Measurements from ENCODE around the gene MRPL10.

The MRPL10 gene

DNA sequence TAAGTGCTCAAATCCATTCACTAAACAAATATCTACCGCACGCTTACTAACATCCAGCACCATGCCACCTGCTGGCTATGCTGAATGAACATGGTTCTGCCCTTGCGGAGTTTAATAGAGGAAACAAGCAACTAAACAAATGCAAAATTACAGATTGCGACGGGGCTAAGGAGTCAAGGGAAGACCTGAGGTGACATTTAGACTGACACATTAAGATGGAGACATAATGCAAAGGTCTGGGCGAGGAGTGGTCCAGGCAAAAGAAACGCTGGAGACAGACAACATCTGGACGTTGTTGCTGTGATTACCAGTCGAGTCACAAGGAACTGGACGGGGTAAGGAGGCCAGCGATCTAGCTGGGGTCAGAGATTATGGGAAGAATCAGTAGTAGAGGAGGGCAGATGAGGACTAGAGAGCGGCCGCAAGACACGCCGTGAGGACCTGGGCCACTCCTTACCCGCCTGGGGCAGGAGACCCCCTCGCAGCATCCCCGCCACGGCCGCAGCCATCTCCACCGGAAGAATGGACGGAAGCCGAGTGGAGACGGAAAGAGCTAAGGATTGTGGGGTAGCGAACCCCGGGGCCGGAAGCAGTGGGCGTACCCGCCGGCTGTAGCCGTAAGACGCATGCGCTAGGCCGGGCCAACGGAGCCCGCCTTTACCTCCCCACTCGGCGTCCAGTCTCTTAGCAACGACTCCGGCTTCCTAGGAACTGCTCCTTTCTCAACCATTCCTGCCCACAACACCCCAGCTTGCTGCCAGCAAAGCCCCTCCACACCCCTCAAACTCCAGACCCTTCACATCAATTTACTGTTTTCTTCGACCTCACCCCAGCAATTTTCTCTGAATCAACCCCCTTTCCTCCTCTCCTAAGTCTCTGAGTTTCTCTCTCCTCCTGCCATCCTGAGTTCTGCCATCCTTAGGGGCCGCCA, at the start of gene MRPL10, which contains the start of gene LRRC46:
MRPL10 (minus strand) TSS at position 539 of the 931 bp plus-strand sequence; CDS start at position 509, 30 bp downstream.
LRRC46 (plus strand) TSS at position 668 of the 931 bp plus-strand sequence. CDS start 320 bp downstream, outside the sequence.
- H3K9me3 ChIP-seq, result no peaks in the 10 kb centered on the region
- H3K4me3 ChIP-seq, result peak within 1 kb of the TSS; percentile 74
- in situ Hi-C loops (cut with MboI; ENCODE audit: low sequenced_read_pairs), result no loop called here
- DNase-seq (ENCODE audit: low spot score in 2 of 2), result peak; percentile 93 to 94
- no peaks in the 10 kb centered on the region for H3K27me3 ChIP-seq (ENCODE audit: low read depth)
- peaks cover 21% of the 10 kb centered on the region for H3K36me3 ChIP-seq (replicated peaks)
- no peaks in the 10 kb centered on the region; the same call in 1 of the 2 replicates for H3K4me1 ChIP-seq

DNA sequence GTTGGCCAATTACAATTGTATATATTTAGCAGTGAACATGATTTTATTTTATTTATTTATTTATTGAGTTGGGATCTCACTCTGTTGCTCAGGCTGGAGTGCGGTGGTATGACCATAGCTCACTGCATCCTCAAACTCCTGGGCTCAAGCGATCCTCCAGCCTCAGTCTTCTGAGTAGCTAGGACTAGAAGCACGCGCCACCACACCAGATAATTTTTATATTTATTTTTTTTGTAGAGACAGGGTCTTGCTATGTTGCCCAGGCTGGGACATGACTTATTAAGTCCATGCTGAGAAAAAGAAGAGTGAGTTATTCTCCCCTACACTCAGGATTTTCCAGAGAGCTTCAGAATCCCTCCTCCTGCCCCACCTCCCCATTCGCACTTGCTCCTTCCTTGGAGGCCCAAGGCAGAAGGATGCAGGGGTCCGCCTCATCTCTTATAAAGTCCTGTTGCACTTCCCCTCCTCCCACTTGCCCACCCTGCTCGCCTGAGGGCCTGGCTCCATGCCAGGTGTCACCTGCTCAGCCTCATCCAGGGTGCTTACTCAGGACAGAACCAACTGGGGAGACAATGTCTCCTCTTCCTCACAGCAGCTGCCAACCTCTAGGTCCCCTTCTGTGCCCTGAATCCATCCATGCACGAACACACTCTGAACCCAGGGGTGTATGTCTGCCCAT, 48.6 kb upstream of the MRPL10 start:
- Histone ChIP-seq H3K9me3 (no peaks in the 10 kb centered on the region), H3K4me3 (no peak overlapping the region), H3K36me3 (replicated peaks) (no peaks in the 10 kb centered on the region), H3K27me3 (ENCODE audit: low read depth) (peaks cover 54% of the 10 kb centered on the region), H3K4me1 (no peaks in the 10 kb centered on the region)
- in situ Hi-C loops (cut with MboI; ENCODE audit: low sequenced_read_pairs), result no loop called here
- no peak for DNase-seq (ENCODE audit: low spot score in 2 of 2)

DNA sequence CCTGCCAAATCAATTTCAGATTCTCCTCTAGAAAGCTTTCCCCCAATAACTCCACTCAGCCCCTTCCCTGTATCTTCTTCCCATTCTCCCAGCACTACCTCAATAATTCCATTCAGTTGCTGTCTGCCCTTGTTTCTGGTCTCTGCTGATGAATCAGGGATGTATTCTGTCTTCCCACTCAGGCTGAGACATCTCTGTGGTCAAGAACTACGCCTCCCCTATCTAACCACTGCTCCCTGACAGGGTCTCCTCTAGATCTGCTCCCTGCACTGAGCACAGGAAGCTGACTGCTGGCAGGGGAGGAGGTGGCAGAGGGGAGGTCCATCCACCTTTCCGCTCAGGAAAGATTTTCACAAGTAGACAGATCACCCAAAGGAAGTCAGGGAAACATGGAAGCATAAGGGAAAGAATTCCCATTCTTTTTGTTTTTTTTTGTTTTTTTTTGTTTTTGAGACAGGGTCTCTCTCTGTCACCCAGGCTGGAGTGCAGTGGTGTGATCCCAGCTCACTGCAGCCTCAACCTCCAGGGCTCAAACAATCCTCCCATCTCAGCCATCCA, 47.8 kb upstream of the MRPL10 start:
- DNase-seq (ENCODE audit: low spot score in 2 of 2), result no peak
- Histone ChIP-seq H3K4me3 (no peak overlapping the region), H3K36me3 (replicated peaks) (no peaks in the 10 kb centered on the region), H3K4me1 (no peaks in the 10 kb centered on the region), H3K27me3 (ENCODE audit: low read depth) (peaks cover 62% of the 10 kb centered on the region), H3K9me3 (no peaks in the 10 kb centered on the region)
- in situ Hi-C loops (cut with MboI; ENCODE audit: low sequenced_read_pairs), result no loop called here

DNA sequence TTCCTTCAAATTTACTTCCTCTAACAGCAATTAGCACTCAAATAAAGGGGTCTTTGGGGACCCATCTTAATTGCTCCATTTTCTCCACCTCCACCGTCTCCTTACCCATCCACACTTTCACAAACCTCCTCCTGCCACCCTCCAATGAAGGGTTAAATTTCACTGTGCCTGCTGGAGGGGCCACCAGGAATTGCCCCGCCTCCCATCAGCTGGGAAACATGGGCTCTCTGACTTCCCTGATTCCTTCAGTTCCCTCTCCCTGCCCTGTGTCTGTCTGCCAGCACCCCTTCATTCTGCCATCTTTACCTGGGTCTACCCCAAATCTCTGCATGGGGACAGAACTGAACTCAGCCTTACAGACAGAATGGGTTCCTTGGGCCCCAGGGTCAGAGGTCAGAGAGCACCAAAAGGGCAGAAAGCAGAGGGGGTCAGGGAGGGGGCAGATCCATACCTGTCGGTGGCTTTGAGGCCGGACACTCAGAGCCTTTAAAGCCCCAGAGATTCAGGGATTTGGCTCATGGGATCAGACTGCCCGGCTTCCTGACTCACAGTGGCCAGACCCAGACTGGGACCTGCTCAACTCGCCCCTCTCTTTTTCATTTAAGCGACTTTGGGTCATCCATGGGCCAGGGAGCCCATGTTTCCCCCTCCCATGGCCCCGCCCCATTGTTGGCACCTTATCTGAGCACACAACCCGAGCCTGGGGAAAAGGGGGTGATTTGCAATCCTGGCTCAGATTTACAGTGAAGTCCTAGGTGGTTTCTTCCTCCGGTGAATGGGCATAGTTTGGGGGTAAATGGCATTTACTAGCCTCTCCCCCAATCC, 47.1 kb upstream of the MRPL10 start:
- H3K4me1 ChIP-seq, result no peaks in the 10 kb centered on the region
- H3K27me3 ChIP-seq (ENCODE audit: low read depth), result peaks cover 66% of the 10 kb centered on the region
- H3K36me3 ChIP-seq (replicated peaks), result no peaks in the 10 kb centered on the region
- H3K4me3 ChIP-seq, result no peak overlapping the region
- DNase-seq (ENCODE audit: low spot score in 2 of 2), result no peak
- in situ Hi-C loops (cut with MboI; ENCODE audit: low sequenced_read_pairs), result no loop called here
- H3K9me3 ChIP-seq, result no peaks in the 10 kb centered on the region

DNA sequence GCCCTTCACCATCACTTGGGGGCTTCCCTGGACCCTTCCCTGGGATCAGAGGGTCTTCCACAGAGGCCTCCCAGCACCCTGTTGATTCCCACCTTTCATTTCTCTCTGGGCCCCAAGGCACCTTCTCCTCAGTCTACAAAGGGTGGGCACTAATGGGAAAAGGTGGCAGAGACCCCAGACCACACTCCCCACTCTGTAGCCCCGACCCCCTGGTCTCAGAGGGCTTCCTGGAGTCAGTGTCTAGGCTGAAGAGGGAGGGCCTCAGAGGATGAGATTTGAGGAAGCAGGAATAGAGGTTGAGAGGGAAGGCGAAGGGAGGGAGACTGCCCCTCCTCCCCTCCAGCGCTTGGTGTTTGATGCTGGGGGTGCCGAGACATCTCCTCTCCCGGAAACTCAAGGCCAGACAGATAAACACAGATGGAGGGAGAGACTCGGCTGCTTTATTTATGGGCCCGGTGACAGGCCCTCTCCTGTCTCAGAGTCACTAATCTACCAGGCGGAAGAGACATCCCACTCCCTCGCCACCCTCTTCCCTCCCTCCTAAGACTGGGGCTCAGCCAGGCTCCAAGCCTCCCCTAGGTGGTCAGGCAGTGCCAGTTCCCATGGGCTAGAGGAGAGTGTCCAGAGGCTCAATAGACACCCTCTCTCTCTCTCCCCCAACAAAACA, 46.2 kb upstream of the MRPL10 start:
- Histone ChIP-seq H3K36me3 (replicated peaks) (no peaks in the 10 kb centered on the region), H3K27me3 (ENCODE audit: low read depth) (peaks cover 66% of the 10 kb centered on the region), H3K9me3 (no peaks in the 10 kb centered on the region), H3K4me1 (no peaks in the 10 kb centered on the region), H3K4me3 (no peak overlapping the region)
- in situ Hi-C loops (cut with MboI; ENCODE audit: low sequenced_read_pairs), result no loop called here
- DNase-seq (ENCODE audit: low spot score in 2 of 2), result no peak

DNA sequence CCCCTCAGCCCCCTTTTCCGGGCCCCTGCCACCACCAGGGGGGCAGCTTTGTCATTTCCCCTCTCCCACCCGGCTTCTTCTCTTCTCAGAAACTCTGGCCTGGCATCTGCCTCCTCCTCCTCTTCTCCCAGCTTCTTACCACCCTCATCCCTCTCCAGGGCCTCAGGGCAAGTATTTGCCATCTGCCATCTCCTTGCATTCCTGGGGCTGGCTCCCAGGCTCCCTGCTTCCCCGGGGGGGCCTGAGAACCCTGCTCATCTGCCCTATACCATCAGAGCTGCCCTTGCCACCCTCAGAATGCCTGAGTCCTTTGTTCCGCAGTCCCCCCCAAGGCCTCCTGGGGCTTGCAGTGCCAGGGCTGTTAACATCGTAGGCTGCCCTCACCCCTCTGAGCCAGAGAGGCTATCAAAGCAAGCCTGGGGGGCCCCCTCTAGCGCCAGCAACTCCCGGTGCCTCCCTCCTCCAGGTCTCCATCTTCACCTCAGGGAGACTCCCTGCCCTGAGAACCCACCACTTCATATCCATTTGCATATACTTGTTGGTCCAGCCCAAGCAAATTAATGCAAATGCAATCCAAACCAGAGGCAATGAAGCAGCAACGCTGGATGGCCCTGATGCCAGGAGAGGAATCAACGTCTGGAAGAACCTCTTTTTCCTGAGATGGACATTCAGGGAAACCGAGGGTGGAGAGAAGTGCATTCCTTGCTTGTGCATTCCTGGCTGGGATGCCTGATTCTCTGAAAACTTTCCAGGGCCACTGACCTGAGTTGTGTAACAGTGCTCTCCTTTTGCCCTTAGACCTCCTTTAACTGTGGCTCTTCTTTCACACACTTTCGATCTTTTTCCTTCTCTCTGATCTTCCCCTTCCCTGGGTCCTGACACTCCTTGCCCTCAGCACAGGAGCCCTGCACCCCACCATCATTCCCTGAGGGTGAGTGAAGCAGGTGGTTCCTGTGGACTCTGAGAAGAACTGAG, 44.0 kb upstream of the MRPL10 start:
- Histone ChIP-seq H3K4me3 (no peak overlapping the region), H3K27me3 (ENCODE audit: low read depth) (peaks cover 76% of the 10 kb centered on the region)

DNA sequence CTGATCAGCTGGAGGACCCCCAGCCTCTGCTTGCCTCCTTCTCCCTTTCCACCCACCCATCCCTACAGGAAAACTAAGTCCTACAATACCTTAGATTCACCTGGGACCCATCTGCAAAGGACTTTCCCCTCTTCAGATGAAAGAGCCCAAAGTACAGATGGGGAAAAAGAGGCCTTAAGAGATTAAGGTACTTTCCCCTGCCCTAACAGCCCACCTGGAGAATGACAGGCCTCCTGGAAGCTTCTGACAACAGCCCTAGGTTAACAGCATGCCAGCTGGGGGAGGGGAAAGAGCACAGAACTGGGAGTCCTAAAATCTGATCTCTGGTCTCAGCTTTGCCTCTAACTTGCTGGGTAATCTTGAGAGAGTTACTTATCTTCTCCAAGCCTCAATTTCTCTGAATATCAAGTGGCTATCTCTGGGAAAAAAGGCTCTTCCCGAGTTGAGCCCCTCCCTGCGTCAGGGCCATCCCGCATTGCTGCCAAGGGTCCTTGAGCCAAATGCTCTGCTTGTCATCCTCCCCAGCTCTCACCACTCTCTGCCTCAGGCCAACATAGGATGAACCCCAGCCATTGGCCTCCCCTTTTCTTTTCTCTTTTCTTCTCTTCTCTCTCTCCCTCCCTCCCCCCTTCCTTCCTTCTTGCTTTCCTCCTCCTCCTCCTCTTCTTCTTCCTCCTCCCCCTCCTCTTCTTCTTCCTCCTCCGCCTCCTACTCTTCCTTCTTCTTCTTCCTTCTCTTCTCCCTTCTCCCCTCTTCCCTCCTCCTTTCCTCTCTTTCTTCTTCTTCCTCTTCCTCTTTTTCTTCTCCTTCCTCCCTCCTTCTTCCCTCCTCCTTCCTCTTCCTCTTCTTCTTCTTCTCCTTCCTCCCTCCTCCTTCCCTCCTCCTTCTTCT, 42.1 kb upstream of the MRPL10 start:
- Histone ChIP-seq H3K4me3 (no peak overlapping the region), H3K27me3 (ENCODE audit: low read depth) (peaks cover 77% of the 10 kb centered on the region), H3K4me1 (no peaks in the 10 kb centered on the region), H3K9me3 (no peaks in the 10 kb centered on the region), H3K36me3 (replicated peaks) (no peaks in the 10 kb centered on the region)
- no peak for DNase-seq (ENCODE audit: low spot score in 2 of 2)
- in situ Hi-C loops (cut with MboI; ENCODE audit: low sequenced_read_pairs), result no loop called here

More for the DNA sequence above, 44.0 kb upstream of the MRPL10 start:
- Histone ChIP-seq H3K9me3 (no peaks in the 10 kb centered on the region), H3K36me3 (replicated peaks) (no peaks in the 10 kb centered on the region), H3K4me1 (no peaks in the 10 kb centered on the region)
- in situ Hi-C loops (cut with MboI; ENCODE audit: low sequenced_read_pairs), result no loop called here
- no peak for DNase-seq (ENCODE audit: low spot score in 2 of 2)

DNA sequence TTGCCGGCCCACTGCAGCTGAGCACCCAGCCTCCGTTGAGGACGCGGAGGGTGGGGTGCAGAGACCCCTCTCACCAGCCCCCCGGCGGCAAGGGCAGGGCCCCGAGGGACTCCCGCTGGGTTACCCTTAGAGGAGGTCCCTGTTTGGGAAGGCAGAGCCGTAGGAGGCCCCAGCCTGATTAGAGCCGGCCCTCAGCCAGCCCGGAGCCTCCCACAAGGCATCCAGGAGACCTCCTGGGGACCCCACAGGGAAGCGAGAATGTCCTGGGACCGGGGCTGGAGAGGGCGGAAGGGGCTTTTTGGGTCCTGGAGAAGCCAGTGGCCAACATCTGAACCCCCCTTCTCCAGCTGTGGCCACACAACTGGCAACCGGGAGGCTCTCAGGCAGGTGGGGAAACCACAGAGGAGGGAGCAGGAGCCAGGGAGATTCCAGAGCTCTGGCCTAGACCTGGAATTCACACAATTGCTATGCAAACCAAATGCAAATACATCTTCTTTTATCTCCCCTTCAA, 41.4 kb upstream of the MRPL10 start:
- Histone ChIP-seq H3K4me3 (no peak overlapping the region), H3K27me3 (ENCODE audit: low read depth) (peaks cover 69% of the 10 kb centered on the region), H3K36me3 (replicated peaks) (no peaks in the 10 kb centered on the region), H3K4me1 (no peaks in the 10 kb centered on the region), H3K9me3 (no peaks in the 10 kb centered on the region)
- no peak for DNase-seq (ENCODE audit: low spot score in 2 of 2)
- in situ Hi-C loops (cut with MboI; ENCODE audit: low sequenced_read_pairs), result no loop called here

DNA sequence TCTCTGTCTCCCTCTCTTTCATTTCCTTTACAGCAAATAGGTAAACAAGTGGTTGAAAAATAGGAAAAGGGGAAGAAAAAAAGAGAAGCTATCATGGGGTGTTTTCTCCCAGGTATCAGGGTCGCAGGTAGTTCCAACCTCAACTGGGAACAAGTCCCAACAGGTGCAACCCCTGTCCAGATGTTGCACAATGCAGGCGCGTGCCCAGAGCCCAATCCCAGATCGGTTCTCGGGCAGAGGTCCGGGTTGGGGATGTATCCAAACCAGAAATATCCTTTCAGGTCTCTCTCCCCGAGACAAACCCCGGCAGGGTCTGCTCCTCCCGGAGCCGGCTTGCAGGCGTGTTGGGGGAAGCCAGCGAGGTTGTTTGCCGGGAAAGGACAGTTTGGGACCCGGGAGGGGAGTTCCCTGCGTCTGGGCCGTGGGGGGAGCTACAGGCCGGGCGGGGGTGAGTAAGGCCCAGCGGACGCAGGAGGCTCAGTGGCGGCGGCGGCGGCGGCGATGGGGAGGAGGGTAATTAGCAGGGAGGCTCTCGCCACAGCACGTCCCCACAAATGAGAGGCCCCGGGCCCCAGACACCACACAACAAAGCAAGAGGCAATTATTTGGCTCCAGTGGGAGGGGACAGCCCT, 40.8 kb upstream of the MRPL10 start:
- no peaks in the 10 kb centered on the region for H3K4me1 ChIP-seq
- in situ Hi-C loops (cut with MboI; ENCODE audit: low sequenced_read_pairs), result no loop called here
- H3K9me3 ChIP-seq, result no peaks in the 10 kb centered on the region
- H3K27me3 ChIP-seq (ENCODE audit: low read depth), result peaks cover 64% of the 10 kb centered on the region
- no peak overlapping the region for H3K4me3 ChIP-seq
- no peak for DNase-seq (ENCODE audit: low spot score in 2 of 2)
- no peaks in the 10 kb centered on the region for H3K36me3 ChIP-seq (replicated peaks)

DNA sequence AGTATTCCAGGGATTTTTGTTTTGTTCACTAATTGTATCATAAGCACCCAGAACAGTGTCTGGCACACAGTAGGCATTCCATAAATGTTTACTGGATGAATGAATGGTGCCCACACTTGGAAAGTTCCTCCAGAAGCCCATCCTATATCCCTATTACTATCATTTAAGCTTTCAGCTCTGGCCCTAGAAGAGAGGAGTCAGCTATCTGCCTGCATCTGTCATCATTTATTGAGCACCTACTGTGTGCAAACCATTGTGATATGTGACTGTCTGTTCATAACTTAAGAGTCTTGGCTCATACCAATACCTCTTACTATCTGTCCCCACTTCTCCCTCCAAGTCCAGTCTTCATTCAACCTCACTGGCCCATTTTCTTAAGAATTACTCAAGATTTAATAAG, 39.7 kb upstream of the MRPL10 start:
- H3K27me3 ChIP-seq (ENCODE audit: low read depth), result peaks cover 63% of the 10 kb centered on the region
- DNase-seq (ENCODE audit: low spot score in 2 of 2), result no peak
- H3K36me3 ChIP-seq (replicated peaks), result no peaks in the 10 kb centered on the region
- H3K9me3 ChIP-seq, result no peaks in the 10 kb centered on the region
- in situ Hi-C loops (cut with MboI; ENCODE audit: low sequenced_read_pairs), result no loop called here
- no peaks in the 10 kb centered on the region for H3K4me1 ChIP-seq
- no peak overlapping the region for H3K4me3 ChIP-seq

DNA sequence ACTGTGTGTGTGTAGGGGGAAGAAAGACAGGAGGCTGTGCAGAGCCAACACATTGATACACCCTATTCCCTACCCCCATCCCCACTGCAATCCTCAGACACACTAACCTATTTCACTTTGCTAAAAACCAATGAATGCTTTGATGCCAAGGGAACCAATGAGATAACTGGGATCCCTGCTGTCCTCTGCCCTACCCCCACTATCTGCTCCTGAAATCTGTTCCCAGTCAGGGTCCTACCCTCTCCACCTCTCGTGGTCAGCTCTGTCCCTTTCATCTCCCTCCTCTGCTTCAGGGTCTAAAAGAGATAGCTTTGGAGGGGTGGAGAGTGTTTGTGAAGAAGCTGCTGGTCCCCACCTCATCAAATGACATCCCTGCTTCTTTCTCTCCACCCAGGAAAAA, 38.7 kb upstream of the MRPL10 start:
- no peak for DNase-seq (ENCODE audit: low spot score in 2 of 2)
- Histone ChIP-seq H3K4me3 (no peak overlapping the region), H3K36me3 (replicated peaks) (no peaks in the 10 kb centered on the region), H3K27me3 (ENCODE audit: low read depth) (peaks cover 63% of the 10 kb centered on the region), H3K4me1 (no peaks in the 10 kb centered on the region), H3K9me3 (no peaks in the 10 kb centered on the region)
- in situ Hi-C loops (cut with MboI; ENCODE audit: low sequenced_read_pairs), result no loop called here

Data from HAP-1 (cell line).